HG03442 (cell line): ENCODE results near the gene TMEM191B.
A peak's percentile ranks its signal among the peaks of the same experiment; 100 is the strongest.
"Not testable (repeated sequence)": the region's sequence is repeated elsewhere in the genome, so short reads cannot be mapped to it uniquely, and the experiment has no call there.

Experiments
- ATAC-seq: cut with Tn5 transposase; IDR thresholded peaks from one replicate; pipeline ENCODE4 v1.9.1; 2021; ENCODE audit warnings: mild to moderate bottlenecking, moderate library complexity; ENCODE audit not compliant: unreplicated experiment

TMEM191B gene

GRCh38 chr22:18527752-18528596 lies at the start of gene TMEM191B:
Gene TMEM191B (plus strand): TSS chr22:18527802. CDS start chr22:18527981, 179 bp downstream.
- peak; percentile 26 for ATAC-seq

- not testable (repeated sequence) for ATAC-seq
Measured at GRCh38 chr22:18496227-18496626, 31.4 kb upstream of the TMEM191B start.

- ATAC-seq, result not testable (repeated sequence)
Measured at GRCh38 chr22:18511327-18511726, 16.3 kb upstream of the TMEM191B start.

- not testable (repeated sequence) for ATAC-seq
Measured at GRCh38 chr22:18512378-18512777, 15.2 kb upstream of the TMEM191B start.

DNA sequence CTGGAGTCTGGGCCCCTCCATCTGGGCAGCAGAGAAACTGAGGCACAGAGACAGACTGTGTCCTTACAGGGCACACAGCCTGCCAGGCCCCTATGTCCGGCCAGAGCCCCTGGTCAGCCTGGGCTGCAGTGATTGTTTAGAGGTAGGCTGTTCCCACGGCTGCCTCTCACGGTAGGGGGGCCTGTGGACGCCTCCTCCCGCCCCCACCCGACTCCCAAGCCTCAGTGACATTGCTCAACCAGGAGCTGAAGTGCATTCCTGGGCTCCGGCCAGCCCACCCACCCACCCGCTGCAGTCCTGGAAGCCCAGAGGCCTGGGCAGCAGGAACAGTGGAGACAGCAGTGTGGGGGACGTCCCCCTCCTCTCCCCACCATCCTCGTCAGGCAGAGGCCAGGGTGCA lies 14.1 kb upstream of the TMEM191B start:
- not testable (repeated sequence) for ATAC-seq

DNA sequence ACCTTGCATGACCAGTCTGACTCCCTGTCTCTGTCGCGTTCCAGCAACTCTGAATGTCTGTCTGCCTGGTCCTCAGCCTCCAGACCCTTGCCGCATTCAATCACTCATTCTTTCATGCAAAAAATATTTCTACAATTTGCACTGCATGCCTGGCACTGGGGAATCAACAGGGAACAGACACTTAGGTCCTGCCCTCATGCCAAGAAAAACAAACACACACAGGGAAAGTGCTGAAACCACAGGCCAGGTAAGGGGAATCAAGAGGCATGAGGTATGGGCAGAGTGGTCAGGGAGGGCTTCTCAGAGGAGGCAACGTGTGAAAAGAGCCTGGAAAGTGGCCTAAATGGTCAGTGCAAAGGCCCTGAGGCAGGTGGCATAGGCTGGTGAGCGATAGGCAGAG lies 9.5 kb upstream of the TMEM191B start, which contains the start of gene GGTLC3:
Gene GGTLC3 (minus strand): TSS at position 101 of the 400 bp plus-strand sequence. CDS start 264 bp downstream, outside the sequence.
- ATAC-seq, result not testable (repeated sequence)

DNA sequence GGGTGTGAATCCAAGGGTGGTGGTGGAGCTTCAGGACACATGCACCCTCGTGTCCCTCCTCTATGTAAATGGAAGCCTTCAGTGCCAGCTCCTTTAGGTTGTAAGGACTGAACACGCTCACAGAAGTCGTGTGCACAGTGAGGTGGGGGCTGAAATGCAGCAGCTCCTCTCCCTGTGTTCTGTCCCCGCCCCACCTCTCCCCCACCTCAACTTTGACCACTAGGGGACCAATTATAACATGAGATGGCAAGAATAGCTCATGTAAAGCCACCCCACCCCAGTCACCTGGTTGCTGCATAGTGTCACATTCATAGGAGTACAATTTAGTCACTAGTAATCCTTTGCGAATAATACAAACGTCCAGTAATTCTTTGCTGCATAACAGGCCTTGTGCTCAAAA lies 4.8 kb upstream of the TMEM191B start:
- ATAC-seq, result not testable (repeated sequence)

GRCh38 chr22:18523328-18523727 lies 4.3 kb upstream of the TMEM191B start:
- not testable (repeated sequence) for ATAC-seq

DNA sequence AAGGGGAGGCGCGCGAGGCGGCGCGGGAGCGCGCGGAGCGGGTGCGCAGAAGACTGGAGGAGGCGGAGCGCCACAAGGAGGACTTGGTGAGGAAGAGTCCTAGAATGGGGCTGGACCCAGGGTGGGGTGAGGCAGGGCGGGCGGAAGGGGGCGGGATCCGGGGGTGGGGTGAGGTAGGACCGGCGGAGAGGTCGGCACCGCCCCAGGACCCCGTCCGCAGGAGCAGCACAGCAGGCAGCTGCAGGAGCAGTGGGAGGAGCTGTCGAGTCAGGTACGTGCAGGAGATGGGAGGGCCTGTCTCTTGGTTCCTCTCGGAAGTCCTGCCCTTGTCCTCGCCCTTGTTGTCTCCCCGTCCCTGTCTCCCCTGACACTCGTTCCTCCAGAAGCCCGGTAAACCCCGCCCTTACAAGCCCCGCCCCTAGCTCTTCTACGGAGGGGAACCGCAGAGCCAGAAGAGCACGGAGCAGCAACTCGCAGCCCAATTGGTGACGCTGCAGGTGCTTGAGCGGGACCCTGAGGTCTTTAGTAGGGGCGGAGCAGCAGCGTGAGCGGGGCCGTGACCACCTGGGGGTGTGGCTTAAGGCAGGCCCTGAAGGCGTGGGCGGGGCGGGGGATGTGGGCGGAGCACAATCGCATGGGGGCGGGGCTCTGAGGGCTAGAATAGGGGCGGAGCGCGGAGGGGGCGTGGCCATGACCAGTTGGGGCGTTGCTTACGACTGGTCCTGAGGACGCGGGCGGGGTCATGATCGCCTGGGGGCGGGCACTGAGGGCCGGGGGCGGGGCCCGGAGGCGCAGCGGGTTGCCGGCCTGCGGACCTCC lies 1.2 kb downstream of the TMEM191B start:
- ATAC-seq, result peak; percentile 60

GRCh38 chr22:18529416-18530145 lies 2.0 kb downstream of the TMEM191B start:
- ATAC-seq, result peak; percentile 20

- ATAC-seq, result not testable (repeated sequence)
Measured at GRCh38 chr22:18533633-18534032, 6.0 kb downstream of the TMEM191B start.

GRCh38 chr22:18534315-18534714 lies 6.7 kb downstream of the TMEM191B start:
- ATAC-seq, result not testable (repeated sequence)

DNA sequence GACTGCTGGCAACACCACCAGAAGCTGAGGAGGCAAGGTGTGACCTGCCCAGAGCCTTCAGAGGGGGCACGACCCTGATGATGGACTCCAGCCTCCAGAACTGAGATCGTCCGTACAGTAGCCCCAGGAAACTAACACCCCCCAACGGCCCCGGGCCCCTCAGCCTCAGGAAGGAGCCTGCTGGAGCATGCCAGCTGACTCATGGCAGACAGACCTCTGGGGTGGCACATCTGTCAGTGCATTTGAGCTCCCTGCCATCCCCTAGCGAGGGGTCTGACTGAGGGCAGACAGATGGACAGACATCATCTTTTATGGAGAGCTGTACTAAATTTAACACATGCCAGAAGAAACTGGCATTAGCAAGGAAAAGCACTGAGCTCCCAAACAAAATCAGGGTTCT lies 12.4 kb downstream of the TMEM191B start:
- not testable (repeated sequence) for ATAC-seq

- not testable (repeated sequence) for ATAC-seq
Measured at GRCh38 chr22:18543400-18543799, 15.8 kb downstream of the TMEM191B start.

DNA sequence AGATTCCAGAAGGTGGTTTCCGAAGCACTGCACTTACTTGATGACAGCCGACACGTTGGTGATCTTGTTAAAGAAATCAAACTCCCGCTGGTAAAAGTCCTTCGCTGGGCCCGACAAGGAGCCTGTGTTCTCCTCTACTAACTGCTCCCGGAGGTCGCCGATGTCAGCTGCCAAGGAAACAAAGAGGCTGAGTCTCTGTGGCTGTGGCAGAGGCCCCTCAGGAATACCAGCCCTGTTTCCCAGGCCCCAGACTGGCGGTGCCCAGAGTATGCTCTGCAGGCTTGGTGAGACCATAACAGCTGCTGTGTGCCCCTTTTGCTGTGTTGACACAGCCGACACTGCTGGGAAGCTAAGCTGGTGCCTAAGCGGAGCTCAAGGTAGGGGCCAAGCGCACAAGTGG lies 17.0 kb downstream of the TMEM191B start:
- not testable (repeated sequence) for ATAC-seq

DNA sequence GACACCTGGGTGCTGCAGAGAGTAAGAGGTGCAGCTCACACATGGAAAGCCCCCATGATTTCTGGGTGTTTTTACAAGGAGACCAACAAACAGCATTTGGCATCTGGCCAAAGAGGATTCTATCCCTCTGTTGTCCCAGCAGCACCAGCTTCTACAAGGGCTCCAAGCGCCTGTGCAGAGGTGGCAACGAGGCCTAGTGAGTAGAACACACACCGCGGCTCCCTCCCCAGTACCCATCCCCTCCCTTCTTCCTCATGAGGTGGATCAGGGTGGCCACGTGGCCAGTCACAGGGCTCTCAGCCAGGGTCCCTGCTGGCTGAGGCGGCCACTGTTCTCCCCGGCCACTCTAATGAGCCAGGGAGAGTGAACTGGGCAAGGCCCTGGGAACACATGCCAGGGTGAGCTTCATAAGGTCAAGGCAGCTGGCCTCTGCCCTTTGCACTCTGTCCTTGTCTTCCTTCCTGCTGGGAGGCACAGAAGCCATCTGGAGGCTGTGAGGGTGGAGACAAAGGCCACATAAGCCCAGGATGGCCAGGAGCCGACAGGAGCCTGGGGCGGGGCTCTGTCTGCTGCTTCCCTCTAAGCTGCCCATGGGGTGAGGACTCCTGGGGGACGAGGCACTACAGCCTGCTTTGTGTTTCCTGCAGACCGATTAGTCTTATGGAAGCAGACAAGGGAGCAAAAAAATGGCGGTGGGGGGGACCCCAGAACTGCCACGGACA lies 22.0 kb downstream of the TMEM191B start:
- ATAC-seq, result not testable (repeated sequence)

DNA sequence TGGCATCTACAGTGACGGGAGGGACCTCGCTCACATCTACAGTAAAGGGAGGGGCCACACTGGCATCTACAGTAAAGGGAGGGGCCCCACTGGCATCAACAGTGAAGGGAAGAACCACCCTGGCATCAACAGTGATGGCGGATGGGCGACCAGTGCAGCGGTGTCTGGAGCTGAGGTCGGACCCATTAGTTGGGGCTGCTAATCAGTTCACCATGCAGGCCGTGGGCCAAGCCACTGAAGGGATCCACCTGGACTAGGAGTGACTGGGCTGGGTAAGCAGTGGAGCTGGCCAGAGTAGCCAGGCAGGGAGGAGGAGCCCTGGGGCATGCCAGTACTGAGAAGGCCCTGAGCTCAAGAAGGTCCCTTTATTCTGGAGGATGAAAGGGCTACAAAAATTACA lies 23.4 kb downstream of the TMEM191B start:
- ATAC-seq, result not testable (repeated sequence)

- ATAC-seq, result not testable (repeated sequence)
Measured at GRCh38 chr22:18552839-18553597, 25.4 kb downstream of the TMEM191B start.
